Small intestine (tissue), 7 donors: ENCODE data around the gene PFKP. TPM values are rescaled to one million over a fixed set of nuclear protein-coding genes. Genes with fewer than 3 reads are reported as not detected.

ENCODE experiments used
- DNase-seq, 2 donors: peaks; one replicate each; pipeline versions ENCODE4 v3.0.0 to v3.0.0-alpha.2; 2013
- FAIRE-seq: peaks from 2 replicates; lab custom pipeline; 2012; peaks lifted over from hg19 to GRCh38; lab: Jason Lieb, UNC
- H3K27ac ChIP-seq, 3 donors: one replicate each; pipeline ENCODE4 v1.5.1; 2013; ENCODE audit warnings: low read length in 2 of 3, mild to moderate bottlenecking in 2 of 3, control low read depth in 1 of 3, inconsistent platforms in 1 of 3, low read depth in 1 of 3, moderate library complexity in 1 of 3
- H3K27me3 ChIP-seq, 3 donors: one replicate each; pipeline ENCODE4 v1.6.1; 2013; ENCODE audit warnings: low read length in 3 of 3, inconsistent platforms in 1 of 3; ENCODE audit not compliant: control insufficient read depth in 3 of 3, insufficient read depth in 3 of 3
- H3K36me3 ChIP-seq, 3 donors: one replicate each; pipeline ENCODE4 v1.6.1; 2013; ENCODE audit warnings: low read length in 3 of 3, inconsistent platforms in 1 of 3, low read depth in 1 of 3, mild to moderate bottlenecking in 1 of 3, moderate library complexity in 1 of 3; ENCODE audit not compliant: control insufficient read depth in 3 of 3, insufficient read depth in 2 of 3
- H3K4me1 ChIP-seq, 3 donors: one replicate each; pipeline ENCODE4 v1.6.1; 2013; ENCODE audit warnings: low read length in 2 of 3, inconsistent platforms in 1 of 3, low read depth in 1 of 3, mild to moderate bottlenecking in 1 of 3, moderate library complexity in 1 of 3; ENCODE audit not compliant: control insufficient read depth in 3 of 3, insufficient read depth in 2 of 3
- H3K4me3 ChIP-seq, 3 donors: one replicate each; pipeline ENCODE4 v1.5.1; 2013; ENCODE audit warnings: low read length in 3 of 3, control low read depth in 1 of 3, inconsistent platforms in 1 of 3, low read depth in 1 of 3, mild to moderate bottlenecking in 1 of 3, moderate library complexity in 1 of 3
- H3K9me3 ChIP-seq, 2 donors: one replicate each; pipeline ENCODE4 v1.6.1; 2013; ENCODE audit warnings: low read depth in 1 of 2, low read length in 1 of 2; ENCODE audit not compliant: control insufficient read depth in 2 of 2, insufficient read depth in 1 of 2
- WGBS, 3 donors: extraction: QIAGEN DNeasy Blood & Tissue Kit; methylation state at CpG; one replicate each; pipeline ENCODE4 v1.1.7; 2013; 5-methylcytosine and 5-hydroxymethylcytosine counted together
- polyA plus RNA-seq, 4 donors: library from polyadenylated mRNA; stranded (reverse) in 3 of 4; unstranded in 1 of 4; fragments of 200-250 nt in 3 of 4; fragments of 120-200 nt in 1 of 4; gene quantifications; one replicate each; pipeline versions ENCODE4 v1.2.1 to v1.2.3, GENCODE V29; 2013
- donor health status: healthy with polysubstance abuse.
- donor health status: control.
- donor health status: control.
- donor health status: Bipolar disorder and iron deficiency.
- donor health status: healthy.

PFKP gene
- polyA plus RNA-seq, 4 donors, result 10.7 to 154 (median 73.9) TPM

- no peak for FAIRE-seq
- Histone ChIP-seq H3K27me3 (peaks cover 0 to 2% (median 0%) of the 10 kb centered on the region in 3 donors), H3K27ac (no peak overlapping the region), H3K4me1 (no peaks in the 10 kb centered on the region), H3K4me3 (no peak overlapping the region), H3K9me3 (peaks cover 0 to 4% of the 10 kb centered on the region in 2 donors), H3K36me3 (no peaks in the 10 kb centered on the region)
- WGBS, 3 donors, result 87 to 91% (median 88%) methylated on average over 11 of the region's 11 CpGs
- no peak for DNase-seq
These were observed 38.9 kb upstream of the PFKP start for GRCh38 chr10:3028441-3028840.

- FAIRE-seq, result no peak
These were observed 36.6 kb upstream of the PFKP start for GRCh38 chr10:3030765-3031164.

GRCh38 chr10:3031490-3031889 is 35.9 kb upstream of the PFKP start:
- Histone ChIP-seq H3K36me3 (no peaks in the 10 kb centered on the region), H3K27ac (no peak overlapping the region), H3K4me1 (no peaks in the 10 kb centered on the region), H3K27me3 (peaks cover 0 to 2% (median 0%) of the 10 kb centered on the region in 3 donors), H3K9me3 (no peaks in the 10 kb centered on the region), H3K4me3 (no peak overlapping the region)
- FAIRE-seq (no peak), DNase-seq (no peak)
- WGBS, 3 donors, result 42 to 48% (median 46%) methylated on average over 4 of the region's 4 CpGs

More at GRCh38 chr10:3030765-3031164, 36.6 kb upstream of the PFKP start:
- DNase-seq, result no peak
- H3K27ac ChIP-seq, result no peak overlapping the region
- H3K4me1 ChIP-seq, result no peaks in the 10 kb centered on the region
- WGBS, 3 donors, result 48 to 49% (median 49%) methylated on average over 5 of the region's 5 CpGs
- H3K27me3 ChIP-seq, result peaks cover 0 to 2% (median 0%) of the 10 kb centered on the region in 3 donors
- H3K4me3 ChIP-seq, result no peak overlapping the region
- no peaks in the 10 kb centered on the region for H3K36me3 ChIP-seq
- H3K9me3 ChIP-seq, result no peaks in the 10 kb centered on the region

DNA sequence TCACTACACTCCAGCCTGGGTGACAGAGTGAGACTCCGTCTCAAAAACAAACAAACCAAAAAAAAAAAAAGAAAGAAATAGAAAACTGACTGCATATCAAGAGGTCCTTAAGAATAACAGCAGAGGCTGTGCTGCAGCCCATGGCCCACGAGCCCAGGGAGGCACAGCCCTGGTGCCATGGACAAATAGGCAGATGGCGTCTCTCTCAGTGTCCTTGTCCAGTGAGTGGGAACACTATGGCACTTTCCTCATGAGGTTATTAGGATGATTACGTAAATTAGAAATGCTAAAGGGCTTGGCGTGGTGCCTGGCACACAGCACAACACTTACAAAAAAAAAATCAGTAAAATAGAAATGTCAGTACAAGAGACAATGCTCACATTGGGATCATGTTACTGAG is 33.4 kb upstream of the PFKP start:
- no peaks in the 10 kb centered on the region for H3K27me3 ChIP-seq
- DNase-seq (no peak), FAIRE-seq (no peak)
- WGBS, 3 donors, result 66 to 72% (median 72%) methylated on average over 5 of the region's 5 CpGs
- H3K36me3 ChIP-seq, result no peaks in the 10 kb centered on the region
- H3K27ac ChIP-seq, result no peak overlapping the region
- no peaks in the 10 kb centered on the region for H3K9me3 ChIP-seq
- no peak overlapping the region for H3K4me3 ChIP-seq
- no peaks in the 10 kb centered on the region for H3K4me1 ChIP-seq

GRCh38 chr10:3034616-3035015 is 32.7 kb upstream of the PFKP start:
- Histone ChIP-seq H3K4me3 (no peak overlapping the region), H3K27me3 (no peaks in the 10 kb centered on the region), H3K9me3 (no peaks in the 10 kb centered on the region), H3K36me3 (no peaks in the 10 kb centered on the region), H3K4me1 (no peaks in the 10 kb centered on the region), H3K27ac (no peak overlapping the region)
- 56 to 74% (median 71%) methylated on average over 4 of the region's 4 CpGs for whole genome bisulfite sequencing, 3 donors
- no peak for DNase-seq
- FAIRE-seq, result no peak

DNA sequence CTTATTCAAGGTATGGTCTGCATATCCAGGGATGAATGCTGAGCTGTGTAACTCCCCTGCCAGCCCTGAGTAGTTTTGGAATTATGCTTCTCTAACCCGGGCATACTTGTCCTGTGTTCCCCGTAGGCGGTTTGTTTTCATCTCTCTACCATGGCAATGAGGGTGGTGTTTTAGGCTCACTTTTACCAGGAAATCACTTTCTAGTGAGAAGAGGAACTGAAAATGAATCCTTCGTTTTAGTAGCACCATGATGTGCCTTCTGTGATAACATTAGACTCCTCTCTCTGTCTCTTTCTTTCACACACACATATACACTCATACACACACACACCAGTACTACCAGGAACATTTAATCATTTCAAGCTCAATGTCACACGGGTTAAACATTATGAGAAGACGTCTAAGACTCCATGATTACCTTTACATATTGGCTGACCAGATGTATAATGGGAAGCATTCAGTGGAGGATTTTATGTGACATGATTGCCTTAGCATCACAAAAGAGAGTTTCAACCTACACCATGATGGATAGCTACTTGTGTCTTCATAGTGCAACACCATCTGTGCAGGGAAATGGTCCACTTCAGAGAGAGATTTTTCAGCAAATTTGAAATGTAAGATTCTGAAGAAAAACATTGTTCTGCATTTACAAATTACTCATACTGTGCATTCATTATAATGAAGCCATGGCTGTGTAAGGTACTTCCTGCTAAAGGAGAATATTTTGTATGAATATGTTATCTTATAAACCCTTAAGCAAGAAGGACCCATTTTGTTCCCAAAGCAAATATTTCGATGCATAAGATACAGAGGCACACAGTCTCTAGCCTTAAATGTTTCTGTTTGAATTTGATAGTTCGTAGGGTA is 31.0 kb upstream of the PFKP start:
- H3K27ac ChIP-seq, result no peak overlapping the region
- no peak for FAIRE-seq
- no peaks in the 10 kb centered on the region for H3K36me3 ChIP-seq

GRCh38 chr10:3037182-3037581 is 30.2 kb upstream of the PFKP start:
- no peak for FAIRE-seq
- no peaks in the 10 kb centered on the region for H3K27me3 ChIP-seq
- DNase-seq, result no peak
- WGBS, 3 donors, result 89 to 93% (median 91%) methylated on average over 4 of the region's 4 CpGs
- H3K27ac ChIP-seq, result no peak overlapping the region
- no peaks in the 10 kb centered on the region for H3K36me3 ChIP-seq
- no peaks in the 10 kb centered on the region for H3K4me1 ChIP-seq
- H3K4me3 ChIP-seq, result no peak overlapping the region
- no peaks in the 10 kb centered on the region for H3K9me3 ChIP-seq

More for the DNA sequence above, 31.0 kb upstream of the PFKP start:
- no peaks in the 10 kb centered on the region for H3K27me3 ChIP-seq
- H3K4me3 ChIP-seq, result no peak overlapping the region
- H3K9me3 ChIP-seq, result no peaks in the 10 kb centered on the region
- H3K4me1 ChIP-seq, result no peaks in the 10 kb centered on the region
- DNase-seq, result no peak
- 60 to 69% (median 61%) methylated on average over 8 of the region's 8 CpGs for whole genome bisulfite sequencing, 3 donors

DNA sequence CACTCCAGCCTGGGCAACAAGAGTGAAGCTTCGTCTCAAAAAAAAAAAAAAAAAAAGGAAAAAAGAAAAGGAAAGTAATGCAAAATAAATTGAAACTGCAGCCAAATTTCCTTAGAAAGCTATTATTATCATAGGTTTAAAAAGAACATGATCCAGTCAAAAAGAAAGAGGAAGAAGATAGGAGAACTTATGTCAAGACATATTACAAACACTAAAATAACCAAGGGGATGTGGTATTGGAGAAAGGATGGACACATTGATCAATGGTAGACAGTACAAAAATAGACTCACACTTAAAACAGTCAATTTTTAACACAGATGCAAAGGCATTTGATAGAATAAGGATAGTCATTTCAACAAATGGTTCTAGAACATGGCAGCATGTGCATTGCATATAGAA is 27.3 kb upstream of the PFKP start:
- H3K27ac ChIP-seq, result no peak overlapping the region
- FAIRE-seq (no peak), DNase-seq (no peak)
- H3K27me3 ChIP-seq, result no peaks in the 10 kb centered on the region
- H3K4me1 ChIP-seq, result no peaks in the 10 kb centered on the region
- no peaks in the 10 kb centered on the region for H3K36me3 ChIP-seq
- H3K9me3 ChIP-seq, result no peaks in the 10 kb centered on the region
- no peak overlapping the region for H3K4me3 ChIP-seq
- WGBS, 3 donors, result 60 to 91% (median 71%) methylated on average over 1 of the region's 1 CpG
